ENCODE measurements around the gene GAB1. TPM values are rescaled to one million over a fixed set of nuclear protein-coding genes. Genes with fewer than 3 reads are reported as not detected.

Gene GAB1
- 29.7 TPM for total RNA-seq (ENCODE audit: unreplicated experiment)
- long read RNA-seq, partial matches to known transcripts, result 0 of 2 reads
- long read RNA-seq, other reads (novel, unspliced or antisense), result 2 of 2 reads

DNA sequence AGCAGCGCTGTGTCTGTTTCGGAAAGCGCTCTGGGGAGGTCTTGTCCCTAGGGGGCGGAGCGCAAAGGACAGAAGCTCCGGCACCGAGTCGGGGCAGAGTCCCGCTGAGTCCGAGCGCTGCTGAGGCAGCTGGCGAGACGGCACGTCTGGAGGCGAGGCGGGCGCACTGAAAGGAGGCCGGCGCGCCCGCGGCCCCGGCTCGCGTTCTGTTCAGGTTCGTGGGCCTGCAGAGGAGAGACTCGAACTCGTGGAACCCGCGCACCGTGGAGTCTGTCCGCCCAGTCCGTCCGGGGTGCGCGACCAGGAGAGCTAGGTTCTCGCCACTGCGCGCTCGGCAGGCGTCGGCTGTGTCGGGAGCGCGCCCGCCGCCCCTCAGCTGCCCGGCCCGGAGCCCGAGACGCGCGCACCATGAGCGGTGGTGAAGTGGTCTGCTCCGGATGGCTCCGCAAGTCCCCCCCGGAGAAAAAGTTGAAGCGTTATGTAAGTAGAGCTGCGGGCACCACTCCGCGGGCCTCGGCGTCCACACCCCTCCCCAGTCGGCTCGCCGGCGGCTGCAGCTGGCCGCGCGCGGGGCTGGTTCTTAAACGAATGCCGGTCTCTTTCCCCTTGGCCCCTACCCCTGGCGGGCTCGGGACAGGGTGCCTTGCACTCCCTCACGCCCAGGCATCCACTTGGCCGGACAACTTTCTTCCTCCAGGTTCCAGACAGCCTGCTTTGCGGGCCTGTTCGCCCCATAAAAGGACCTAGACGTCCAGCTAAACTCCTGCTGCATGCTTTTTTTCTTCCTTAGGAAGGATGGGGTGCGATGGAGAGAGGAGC, at the start of gene GAB1:
Gene GAB1 (plus strand): TSS at position 96 of the 819 bp plus-strand sequence. CDS start 313 bp downstream, at position 409.
- H3K27me3 Mint-ChIP-seq (ENCODE audit: unreplicated experiment), result peaks cover 11% of the 10 kb centered on the region
- peak within 1 kb of the TSS; percentile 97 for H3K27ac Mint-ChIP-seq (ENCODE audit: unreplicated experiment)
- H3K9me3 Mint-ChIP-seq (ENCODE audit: unreplicated experiment), result peaks cover 13% of the 10 kb centered on the region
- peak within 1 kb of the TSS; percentile 100 for H3K4me3 Mint-ChIP-seq (ENCODE audit: unreplicated experiment)
- TF ChIP-seq, protein P1, sequence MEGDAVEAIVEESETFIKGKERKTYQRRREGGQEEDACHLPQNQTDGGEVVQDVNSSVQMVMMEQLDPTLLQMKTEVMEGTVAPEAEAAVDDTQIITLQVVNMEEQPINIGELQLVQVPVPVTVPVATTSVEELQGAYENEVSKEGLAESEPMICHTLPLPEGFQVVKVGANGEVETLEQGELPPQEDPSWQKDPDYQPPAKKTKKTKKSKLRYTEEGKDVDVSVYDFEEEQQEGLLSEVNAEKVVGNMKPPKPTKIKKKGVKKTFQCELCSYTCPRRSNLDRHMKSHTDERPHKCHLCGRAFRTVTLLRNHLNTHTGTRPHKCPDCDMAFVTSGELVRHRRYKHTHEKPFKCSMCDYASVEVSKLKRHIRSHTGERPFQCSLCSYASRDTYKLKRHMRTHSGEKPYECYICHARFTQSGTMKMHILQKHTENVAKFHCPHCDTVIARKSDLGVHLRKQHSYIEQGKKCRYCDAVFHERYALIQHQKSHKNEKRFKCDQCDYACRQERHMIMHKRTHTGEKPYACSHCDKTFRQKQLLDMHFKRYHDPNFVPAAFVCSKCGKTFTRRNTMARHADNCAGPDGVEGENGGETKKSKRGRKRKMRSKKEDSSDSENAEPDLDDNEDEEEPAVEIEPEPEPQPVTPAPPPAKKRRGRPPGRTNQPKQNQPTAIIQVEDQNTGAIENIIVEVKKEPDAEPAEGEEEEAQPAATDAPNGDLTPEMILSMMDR (IDR thresholded peaks at IDR 0.05; ENCODE audit: partially characterized antibody, unreplicated experiment), result no peak
- H3K4me1 Mint-ChIP-seq (ENCODE audit: low read depth, unreplicated experiment), result peaks cover 15% of the 10 kb centered on the region
- H3K36me3 Mint-ChIP-seq (ENCODE audit: unreplicated experiment), result no peaks in the 10 kb centered on the region
- peak; percentile 72 for DNase-seq

DNA sequence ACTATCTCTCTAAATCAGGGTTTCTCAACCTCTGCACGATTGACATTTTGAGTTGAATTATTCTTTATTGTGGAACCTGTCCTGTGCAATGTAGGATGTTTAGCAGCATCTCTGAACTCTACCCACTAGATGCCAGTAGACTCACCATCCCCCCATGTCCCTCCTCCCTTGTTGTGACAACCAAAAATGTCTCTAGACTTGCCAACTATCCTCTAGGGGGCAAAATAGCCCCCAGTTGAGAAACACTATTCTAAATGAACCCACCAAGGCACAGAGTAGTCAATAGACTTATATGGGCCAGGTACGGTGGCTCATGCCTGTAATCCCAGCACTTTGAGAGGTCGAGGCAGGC, 49.1 kb upstream of the GAB1 start:
- no peaks in the 10 kb centered on the region for H3K36me3 Mint-ChIP-seq (ENCODE audit: unreplicated experiment)
- H3K27ac Mint-ChIP-seq (ENCODE audit: unreplicated experiment), result no peak overlapping the region
- H3K9me3 Mint-ChIP-seq (ENCODE audit: unreplicated experiment), result peaks cover 1% of the 10 kb centered on the region
- no peak overlapping the region for H3K4me3 Mint-ChIP-seq (ENCODE audit: unreplicated experiment)
- no peak for DNase-seq
- TF ChIP-seq, protein P1 (IDR thresholded peaks at IDR 0.05; ENCODE audit: partially characterized antibody, unreplicated experiment), result no peak
- H3K4me1 Mint-ChIP-seq (ENCODE audit: low read depth, unreplicated experiment), result peaks cover 3% of the 10 kb centered on the region
- H3K27me3 Mint-ChIP-seq (ENCODE audit: unreplicated experiment), result no peaks in the 10 kb centered on the region

DNA sequence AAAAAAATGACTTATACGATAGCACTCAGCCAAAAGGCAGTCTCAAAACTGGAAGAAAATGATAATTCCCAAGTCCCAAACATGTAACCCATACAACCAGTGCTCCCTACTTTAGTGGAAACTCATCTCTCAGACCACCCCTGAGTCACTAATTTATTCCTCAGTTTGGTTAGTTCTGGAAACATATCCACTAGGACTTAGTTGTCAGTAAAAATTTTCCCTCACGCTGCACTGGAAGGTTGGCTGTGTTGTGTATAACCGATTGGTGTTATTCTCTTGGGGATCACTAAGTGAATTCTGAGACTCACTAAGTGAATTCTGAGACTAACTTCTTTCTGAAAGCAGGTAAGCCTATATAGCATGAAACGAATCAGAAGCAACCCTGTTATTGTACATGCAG, 48.5 kb upstream of the GAB1 start:
- no peaks in the 10 kb centered on the region for H3K36me3 Mint-ChIP-seq (ENCODE audit: unreplicated experiment)
- H3K4me3 Mint-ChIP-seq (ENCODE audit: unreplicated experiment), result no peak overlapping the region

DNA sequence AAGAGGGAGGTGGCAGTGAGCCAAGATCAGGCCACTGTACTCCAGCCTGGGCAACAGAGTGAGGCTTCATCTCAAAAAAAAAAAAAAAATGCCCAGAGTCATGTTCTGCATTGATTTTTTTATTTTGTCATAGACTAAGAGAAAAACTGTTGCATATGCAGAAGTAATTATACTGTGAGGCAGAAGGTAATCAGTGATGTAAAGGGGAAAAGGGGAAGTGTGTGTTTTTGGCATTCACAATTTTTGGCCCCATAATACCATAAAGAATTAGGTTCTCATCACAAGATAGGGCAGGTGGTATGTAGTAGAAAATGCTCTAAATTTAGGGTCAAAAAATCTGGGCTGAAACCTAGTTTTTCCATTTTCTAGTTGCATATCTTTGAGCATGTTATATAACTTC, 47.3 kb upstream of the GAB1 start:
- Mint-ChIP-seq H3K4me1 (ENCODE audit: low read depth, unreplicated experiment) (peaks cover 6% of the 10 kb centered on the region), H3K27ac (ENCODE audit: unreplicated experiment) (no peak overlapping the region), H3K4me3 (ENCODE audit: unreplicated experiment) (no peak overlapping the region), H3K36me3 (ENCODE audit: unreplicated experiment) (no peaks in the 10 kb centered on the region), H3K27me3 (ENCODE audit: unreplicated experiment) (no peaks in the 10 kb centered on the region), H3K9me3 (ENCODE audit: unreplicated experiment) (peaks cover 1% of the 10 kb centered on the region)
- DNase-seq, result no peak
- TF ChIP-seq, protein P1 (IDR thresholded peaks at IDR 0.05; ENCODE audit: partially characterized antibody, unreplicated experiment), result no peak

More for the DNA sequence above, 48.5 kb upstream of the GAB1 start:
- Mint-ChIP-seq H3K9me3 (ENCODE audit: unreplicated experiment) (peaks cover 1% of the 10 kb centered on the region), H3K4me1 (ENCODE audit: low read depth, unreplicated experiment) (peaks cover 3% of the 10 kb centered on the region), H3K27ac (ENCODE audit: unreplicated experiment) (no peak overlapping the region), H3K27me3 (ENCODE audit: unreplicated experiment) (no peaks in the 10 kb centered on the region)
- TF ChIP-seq, protein P1 (IDR thresholded peaks at IDR 0.05; ENCODE audit: partially characterized antibody, unreplicated experiment), result no peak
- no peak for DNase-seq

DNA sequence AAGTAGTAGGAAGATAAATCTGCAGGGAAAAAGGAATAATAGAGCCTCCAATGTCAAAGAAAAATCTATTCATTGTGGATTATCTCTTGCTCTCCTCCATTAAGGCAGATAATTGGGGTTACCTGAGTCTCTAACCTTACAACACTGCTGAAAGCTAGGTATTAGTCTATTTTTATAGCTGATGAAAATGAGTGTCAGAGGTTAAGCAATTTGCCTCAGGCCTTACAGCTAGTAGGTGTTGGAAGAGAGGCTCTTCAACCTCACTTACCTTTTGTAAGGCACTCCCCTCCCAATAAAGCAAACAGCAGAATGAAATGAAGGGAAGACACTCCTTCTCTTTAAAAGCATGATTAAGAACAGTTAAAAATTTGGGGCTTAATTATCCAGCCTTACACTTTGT, 45.4 kb upstream of the GAB1 start:
- no peaks in the 10 kb centered on the region for H3K36me3 Mint-ChIP-seq (ENCODE audit: unreplicated experiment)
- no peak overlapping the region for H3K27ac Mint-ChIP-seq (ENCODE audit: unreplicated experiment)
- H3K9me3 Mint-ChIP-seq (ENCODE audit: unreplicated experiment), result peaks cover 4% of the 10 kb centered on the region
- TF ChIP-seq, protein P1 (IDR thresholded peaks at IDR 0.05; ENCODE audit: partially characterized antibody, unreplicated experiment), result no peak
- no peak overlapping the region for H3K4me3 Mint-ChIP-seq (ENCODE audit: unreplicated experiment)
- peaks cover 6% of the 10 kb centered on the region for H3K4me1 Mint-ChIP-seq (ENCODE audit: low read depth, unreplicated experiment)
- no peak for DNase-seq
- H3K27me3 Mint-ChIP-seq (ENCODE audit: unreplicated experiment), result no peaks in the 10 kb centered on the region

Data from glutamatergic neuron (in vitro differentiated cells).